GM21360 (cell line): ENCODE measurements around the gene UNC79.
"Not testable (repeated sequence)": the region's sequence is repeated elsewhere in the genome, so short reads cannot be mapped to it uniquely, and the experiment has no call there.

ENCODE experiments used
- ATAC-seq: cut with Tn5 transposase; IDR thresholded peaks from one replicate; pipeline ENCODE4 v1.9.1; 2021; ENCODE audit warnings: mild to moderate bottlenecking, moderate library complexity; ENCODE audit not compliant: unreplicated experiment

UNC79 gene

DNA sequence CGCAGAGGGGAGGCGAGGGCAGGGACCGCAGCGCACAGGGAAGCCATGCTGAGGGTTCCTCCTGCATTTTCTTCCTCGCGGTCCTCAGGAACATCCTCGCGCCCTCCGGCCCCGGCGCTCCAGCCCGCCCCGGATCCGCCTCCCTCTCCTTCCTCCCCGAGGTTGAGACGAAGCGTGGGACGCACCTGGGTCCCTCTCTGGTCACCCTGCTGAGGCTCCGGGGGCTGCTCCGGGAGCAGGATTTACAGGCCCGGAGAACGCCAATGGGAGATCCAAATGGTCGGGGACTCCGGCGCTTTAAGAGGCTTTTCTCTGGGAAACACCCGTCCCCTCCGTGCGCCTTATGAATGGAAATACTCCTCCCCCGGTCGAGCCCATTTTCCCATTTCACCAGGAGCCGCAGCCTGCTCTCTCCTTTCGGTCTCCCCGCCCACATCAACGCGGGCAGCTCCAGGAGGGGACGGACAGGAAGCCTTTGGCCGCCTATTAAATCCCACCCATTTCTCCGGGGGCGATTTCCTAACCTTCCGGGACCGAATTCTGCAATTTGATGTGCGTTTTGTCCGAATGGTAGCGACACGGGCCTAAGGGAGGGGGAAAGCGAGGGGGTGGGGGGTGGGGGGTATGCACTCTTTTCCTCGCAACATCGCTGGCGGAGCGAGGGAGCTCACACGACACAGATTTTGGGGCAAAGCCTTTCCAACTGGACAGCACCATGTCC is at the start of gene UNC79:
Gene UNC79 (plus strand): TSS at position 625 of the 721 bp plus-strand sequence. CDS start 91 bp downstream, at position 716.
- no peak for ATAC-seq

DNA sequence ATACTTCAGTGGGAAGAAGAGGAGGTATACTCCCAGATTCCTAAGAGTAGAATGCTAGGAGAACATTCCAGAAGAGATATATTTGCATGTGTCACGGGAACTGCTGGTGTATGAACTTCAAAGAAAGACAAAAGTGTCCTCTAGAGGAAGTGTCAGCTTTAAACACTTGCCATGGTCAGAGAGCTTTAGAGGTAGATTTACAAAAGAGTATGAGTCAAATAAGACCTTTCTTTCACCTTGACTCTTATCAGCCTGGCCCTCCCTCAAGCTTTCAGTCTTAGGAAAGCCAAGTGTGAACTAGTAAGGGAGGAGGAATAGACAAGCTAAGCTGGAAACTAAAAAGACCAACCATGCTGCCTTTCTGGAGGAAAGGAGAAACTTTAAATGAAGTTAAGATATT is 49.1 kb upstream of the UNC79 start:
- ATAC-seq: no peak

DNA sequence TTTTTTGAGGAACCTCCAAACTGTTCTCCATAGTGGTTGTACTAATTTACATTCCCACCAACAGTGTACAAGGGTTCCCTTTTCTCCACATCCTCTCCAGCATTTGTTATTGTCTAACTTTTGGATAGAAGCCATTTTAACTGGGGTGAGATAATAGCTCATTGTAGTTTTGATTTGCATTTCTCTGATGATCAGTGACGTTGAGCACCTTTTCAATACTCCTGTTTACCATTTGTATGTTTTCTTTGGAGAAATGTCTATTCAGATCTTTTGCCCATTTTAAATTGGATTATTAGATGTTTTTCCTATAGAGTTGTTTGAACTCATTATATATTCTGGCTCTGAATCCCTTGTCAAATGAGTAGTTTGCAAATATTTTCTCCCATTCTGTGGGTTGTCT is 46.5 kb upstream of the UNC79 start:
- ATAC-seq: not testable (repeated sequence)

DNA sequence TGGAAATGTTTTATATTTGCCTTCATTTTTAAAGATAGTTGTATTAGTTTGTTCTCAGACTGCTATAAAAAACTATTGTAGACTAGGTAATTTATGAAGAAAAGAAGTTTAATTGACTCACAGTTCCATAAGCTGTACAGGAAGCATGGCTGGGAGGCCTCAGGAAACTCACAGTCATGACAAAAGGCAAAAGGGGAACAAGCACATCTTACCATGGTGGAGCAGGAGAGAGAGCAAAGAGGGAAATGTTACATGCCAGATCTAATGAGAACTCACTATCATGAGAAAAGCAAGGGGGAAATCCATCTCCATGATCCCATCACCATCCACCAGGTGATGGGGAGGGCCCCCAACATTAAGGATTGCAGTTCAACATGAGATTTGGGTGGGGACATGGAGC is 35.5 kb upstream of the UNC79 start:
- no peak for ATAC-seq

DNA sequence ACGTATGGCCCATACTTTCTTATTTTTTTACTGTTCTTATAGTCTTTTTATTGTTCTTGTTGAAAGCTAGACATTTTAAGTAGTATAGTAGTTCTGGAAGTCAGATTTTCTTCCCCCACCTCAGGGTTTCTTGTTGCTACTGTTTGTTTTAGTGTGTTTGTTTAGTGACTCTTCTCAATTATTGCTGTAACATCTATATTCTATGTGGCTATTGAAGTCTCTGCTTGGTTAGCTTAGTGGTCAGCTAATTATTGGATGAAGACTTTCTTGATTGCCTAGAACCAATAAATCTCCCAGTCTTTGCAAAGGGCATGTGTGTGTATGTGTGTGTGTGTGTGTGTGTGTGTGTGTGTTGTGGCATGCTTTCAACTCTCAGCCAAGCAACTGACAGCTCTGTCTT is 34.3 kb upstream of the UNC79 start:
- no peak for ATAC-seq

DNA sequence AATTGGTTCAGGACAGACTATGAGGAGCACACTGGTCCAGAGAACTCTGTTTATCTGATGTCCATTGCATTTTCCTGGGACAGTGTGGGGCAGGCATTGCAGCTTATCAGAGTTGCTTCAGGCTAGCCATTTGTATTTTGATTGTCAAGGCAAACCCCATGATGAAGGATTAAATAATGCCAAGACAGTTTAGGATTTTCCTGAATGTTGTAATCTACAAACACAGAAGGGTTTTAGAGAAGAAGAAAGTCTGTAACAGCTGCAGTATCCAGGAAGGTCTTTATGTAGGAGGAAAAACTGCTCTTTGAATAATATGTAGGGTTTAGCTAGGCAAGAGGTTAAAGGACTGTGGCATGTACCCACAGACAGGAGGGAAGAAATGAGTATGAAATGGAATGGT is 32.2 kb upstream of the UNC79 start:
- ATAC-seq: no peak

DNA sequence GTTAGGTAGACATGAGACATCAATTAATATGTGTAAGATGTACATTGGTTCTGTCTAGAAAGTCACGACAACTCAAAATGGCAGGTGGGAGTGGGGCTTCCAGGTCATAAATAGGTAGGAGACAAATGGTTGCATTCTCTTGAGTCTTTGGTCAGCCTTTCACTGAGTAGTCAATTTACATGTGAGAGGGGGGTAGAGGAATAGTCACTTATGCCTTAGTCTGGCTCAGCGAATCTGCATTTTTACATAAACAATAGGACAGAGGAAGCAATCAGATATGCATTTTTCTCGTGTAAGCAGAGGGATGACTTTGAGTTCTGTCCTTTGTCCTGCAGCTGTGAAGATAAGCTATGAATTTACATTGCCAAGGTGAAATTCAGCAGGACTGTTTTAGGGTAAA is 27.8 kb upstream of the UNC79 start:
- no peak for ATAC-seq

DNA sequence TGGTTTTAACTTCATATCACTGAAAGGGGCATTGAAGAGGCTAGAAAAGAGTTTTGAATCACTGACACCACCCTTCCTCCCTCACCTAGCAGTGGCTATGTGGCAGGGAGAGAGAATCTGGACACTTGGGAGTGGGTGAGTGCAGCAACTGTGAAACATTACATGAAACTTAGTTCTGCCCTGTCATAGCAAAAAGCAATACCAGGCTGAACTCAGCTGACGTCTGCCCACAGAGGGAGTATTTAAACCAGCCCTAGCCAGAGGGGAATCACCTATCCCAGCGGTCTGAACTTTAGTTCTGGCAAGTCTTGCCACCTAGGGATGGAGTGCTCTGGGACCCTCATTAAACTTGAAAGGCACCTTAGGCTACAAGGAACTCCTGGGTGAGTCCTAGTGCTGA is 20.7 kb upstream of the UNC79 start:
- no peak for ATAC-seq

DNA sequence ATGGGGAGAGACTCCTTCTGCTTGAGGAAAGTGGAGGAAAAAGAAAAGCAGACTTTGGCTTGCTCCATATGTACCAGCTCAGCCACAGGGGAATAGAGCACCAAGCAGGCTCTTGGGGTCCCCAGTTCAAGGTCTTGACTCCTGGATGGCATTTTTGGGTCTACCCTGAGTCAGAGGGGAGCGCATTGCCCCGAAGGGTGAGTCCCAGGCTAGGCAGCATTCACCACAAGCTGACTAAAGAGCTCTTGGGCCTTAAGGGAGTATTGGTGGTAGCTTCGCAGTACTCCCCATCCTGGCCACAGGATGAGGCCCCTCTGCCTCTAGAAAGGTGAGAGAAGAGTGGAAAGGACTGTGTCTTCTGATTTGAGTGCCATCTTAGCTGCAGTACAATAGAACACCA is 19.8 kb upstream of the UNC79 start:
- no peak for ATAC-seq

DNA sequence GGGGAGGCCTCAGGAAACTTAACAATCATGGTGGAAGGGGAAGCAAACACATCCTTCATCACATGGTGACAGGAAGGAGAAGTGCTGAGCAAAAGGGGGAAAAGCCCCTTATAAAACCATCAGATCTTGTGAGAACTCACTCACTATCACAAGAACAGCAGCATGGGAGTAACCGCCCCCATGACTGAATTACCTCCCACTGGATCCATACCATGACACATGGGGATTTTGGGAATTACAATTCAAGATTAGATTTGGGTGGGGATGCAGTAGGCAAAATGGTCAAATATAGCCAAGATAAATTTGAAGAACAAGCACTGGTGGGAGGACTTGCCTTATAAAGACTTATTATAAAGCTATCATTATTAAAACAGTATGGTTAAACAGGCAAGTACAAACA is 5.6 kb upstream of the UNC79 start:
- ATAC-seq: not testable (repeated sequence)

DNA sequence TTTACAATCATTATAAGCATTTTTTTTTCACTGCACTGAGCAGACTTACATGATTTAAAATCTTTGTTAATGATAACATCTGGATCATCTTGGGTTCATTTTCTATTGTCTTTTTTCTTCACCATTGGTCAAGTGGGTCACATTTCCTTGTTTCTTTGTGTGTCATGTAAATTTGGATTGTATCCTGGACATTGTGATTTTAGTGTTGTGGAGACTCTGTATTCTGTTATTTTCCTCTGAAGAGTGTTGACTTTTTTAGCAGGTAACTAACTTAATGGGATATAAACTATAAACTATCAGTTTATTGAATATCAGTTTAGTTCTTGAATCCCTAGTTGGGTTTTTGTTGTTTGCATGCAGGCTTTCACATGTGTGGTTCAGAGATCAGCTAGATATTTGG is 4.0 kb upstream of the UNC79 start:
- no peak for ATAC-seq

DNA sequence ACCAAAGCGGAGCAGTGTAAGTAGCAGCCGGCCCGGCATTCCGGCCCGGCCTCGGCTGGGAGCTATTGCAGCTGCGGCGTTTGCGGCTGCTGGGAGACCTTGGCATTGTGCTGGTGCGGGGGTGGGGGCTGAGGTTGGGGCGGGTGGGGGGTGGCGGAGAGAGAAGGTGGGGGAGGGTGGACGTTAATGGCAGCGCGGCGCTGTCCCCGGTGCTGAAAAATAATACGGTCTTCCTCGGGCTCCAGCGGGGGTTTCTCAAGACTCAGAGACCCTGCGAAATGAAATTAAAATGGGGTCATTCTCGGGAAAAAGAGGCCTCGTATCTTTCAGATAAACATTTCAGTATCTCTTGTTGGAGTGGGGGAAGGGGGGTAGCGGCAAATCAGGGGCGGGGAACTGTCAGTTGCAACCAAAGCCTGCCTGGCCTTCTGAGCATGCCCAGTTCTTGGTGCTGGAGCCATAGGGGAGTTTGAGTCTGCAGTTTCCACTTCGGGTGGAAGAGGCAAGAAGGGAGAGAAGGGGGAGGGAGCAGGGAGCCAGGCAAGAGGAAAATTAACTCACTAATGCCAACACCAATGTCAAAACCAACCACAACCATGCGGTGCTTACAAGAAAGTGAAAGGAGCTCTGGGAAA is 414 bp downstream of the UNC79 start:
- no peak for ATAC-seq

DNA sequence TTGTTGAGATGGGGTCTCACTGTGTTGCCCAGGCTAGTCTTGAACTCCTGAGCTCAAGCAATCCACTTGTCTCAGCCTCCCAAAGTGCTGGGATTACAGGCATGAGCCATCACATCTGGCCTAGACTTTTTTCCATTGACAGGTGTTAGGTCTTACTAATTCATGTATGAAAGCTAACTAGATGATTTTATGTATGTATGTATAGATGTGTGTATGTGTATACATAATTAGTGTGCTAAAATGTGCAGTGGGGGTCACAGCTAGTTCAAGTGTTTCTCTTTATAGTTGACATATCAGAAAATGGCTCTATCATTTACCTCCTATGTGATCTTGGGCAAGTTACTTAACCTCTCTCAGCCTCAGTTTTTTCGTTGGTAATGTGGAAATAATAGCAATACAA is 23.5 kb downstream of the UNC79 start:
- ATAC-seq: no peak

DNA sequence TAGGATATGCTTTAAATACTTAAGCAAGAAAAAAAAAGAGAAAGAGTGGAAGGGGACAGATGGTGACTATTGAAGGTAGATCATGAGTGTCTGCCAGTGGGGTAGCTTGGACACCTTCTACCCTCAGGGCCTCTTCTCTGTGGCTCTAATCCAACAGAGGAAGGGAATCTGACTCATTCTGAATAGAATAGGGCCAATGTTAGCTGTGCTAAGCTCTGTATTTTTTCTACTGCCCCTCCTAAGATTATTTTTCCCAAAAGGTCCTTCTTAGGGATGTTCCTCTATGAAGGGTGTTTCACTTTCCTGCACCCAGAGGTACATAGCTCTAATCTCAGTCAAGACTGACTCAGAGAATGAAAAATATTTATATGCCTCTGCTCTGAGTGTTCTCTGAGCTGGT is 25.6 kb downstream of the UNC79 start:
- no peak for ATAC-seq

DNA sequence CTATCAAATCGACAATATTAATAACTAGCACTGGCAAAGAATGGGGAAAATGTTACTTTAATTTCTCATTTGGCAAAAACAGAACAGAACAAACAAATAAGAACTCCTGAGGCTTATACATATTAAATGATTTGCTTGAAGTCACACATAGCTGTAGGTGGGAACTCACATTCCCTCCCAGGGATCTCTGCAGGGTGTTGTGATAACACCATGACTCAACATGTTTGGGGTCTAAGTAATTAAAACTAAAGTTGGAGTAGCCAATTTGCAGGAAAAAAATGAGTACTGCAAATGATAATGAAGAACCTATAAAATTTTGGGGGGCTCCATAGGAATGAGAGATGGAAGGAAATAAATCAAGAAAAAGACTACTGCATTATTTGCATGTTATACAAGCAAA is 27.5 kb downstream of the UNC79 start:
- no peak for ATAC-seq

DNA sequence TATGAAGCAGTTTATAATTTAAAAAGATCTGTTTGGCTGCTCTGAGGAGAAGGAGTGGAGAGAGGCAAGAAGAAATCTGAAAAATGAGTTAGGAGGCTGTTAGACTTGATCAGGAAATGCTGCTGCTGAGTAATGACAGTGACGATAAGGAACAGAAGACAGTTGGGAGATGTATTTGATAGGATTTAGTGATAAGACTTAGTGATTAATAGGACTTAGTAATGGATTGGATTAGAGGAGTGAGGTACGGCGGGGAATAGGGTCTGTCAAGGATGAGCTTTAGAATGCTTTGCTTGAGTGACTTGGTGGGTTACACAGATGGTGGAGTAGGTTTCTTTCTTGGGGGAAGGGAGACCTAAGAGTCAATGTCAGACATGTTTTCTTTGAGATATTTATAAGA is 31.7 kb downstream of the UNC79 start:
- ATAC-seq: no peak

DNA sequence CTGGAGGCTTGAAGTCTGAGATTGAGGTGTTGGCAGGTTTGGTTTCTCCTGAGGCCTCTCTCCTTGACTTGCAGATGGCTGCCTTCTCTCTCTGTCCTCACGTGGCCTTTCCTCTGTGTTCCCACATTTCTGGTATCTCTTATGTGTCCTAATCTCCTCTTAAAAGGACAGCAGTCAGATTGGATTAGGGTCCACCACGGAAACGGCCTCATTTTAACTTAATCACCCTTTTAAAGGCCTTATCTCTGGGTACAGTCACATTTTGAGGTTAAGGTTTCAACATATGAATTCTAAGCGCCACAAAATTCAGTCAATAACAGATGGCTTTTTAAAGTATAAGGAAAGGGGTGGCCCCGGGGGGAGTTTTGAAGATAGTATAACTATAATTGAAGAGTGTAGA is 33.5 kb downstream of the UNC79 start:
- no peak for ATAC-seq

DNA sequence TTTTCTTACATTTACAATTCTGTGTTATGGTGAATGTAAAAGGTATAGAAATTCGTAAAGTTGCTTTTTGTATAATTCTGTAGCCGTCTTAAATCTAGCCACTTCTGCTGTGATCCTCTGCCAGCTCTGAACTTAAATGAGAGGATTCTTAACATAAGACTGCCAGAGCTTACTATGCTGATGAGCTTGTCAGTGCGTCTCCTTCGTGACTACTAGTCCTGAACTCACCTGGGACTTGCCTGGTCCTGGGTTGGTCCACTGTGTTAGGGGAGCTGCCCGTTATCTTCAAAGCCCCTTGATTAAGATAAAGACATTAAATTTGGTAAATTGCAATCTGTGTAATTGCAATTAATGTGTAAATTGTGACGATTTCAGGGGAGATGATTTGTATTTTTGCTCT is 44.7 kb downstream of the UNC79 start:
- ATAC-seq: no peak

DNA sequence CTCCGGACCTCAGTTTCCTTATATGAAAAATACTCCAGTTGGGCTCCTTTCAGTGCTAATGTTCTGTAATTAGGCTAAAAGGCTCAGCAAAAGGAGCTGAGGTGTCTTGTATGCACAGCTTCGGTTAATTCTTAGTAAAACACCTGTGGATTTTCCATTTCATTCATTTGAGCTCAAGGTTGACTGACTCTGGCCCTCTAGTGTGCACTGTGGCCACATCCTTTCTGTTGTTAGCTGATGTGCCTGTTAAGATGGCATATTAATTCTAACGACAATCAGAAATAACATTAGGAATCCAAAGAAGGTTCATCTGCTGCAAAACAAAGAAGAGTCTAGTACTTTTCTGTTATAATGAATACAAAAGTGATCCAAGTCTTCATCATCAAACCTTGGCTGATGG is 45.6 kb downstream of the UNC79 start:
- ATAC-seq: no peak

DNA sequence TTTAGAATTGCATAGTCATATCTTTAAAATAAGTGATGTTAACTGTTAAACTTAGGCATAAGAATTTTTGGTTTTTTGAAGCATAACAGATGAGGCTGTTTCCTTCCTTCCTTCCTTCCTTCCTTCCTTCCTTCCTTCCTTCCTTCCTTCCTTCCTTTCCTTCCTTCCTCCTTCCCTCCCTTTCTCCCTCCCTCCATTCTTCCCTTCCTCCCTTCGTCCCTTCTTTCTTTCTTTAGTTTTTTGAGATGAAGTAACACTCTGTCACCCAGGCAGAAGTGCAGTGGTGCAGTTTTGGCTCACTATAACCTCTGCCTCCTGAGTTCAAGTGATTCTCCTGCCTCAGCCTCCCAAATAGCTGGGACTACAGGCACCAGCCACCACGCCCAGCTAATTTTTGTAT is 48.3 kb downstream of the UNC79 start:
- not testable (repeated sequence) for ATAC-seq

DNA sequence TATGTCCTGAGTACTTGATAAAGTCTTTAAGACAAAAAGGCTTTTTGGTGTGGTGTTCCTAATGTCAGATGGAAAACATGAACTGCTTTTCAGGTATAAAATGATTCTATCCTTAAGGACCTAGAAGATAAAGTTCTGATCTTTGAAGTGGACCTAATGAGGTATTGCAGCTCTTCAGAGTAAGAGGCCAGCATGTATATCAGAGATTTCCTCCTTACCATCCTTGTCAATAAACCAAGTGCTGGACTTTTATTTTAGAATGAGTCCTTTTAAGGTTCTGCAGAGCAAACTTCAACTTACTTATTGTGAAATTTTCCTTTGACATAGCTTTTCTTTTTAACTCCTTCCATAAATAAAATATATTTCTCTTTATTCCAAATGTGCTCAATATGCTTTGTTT is 50.1 kb downstream of the UNC79 start:
- no peak for ATAC-seq

DNA sequence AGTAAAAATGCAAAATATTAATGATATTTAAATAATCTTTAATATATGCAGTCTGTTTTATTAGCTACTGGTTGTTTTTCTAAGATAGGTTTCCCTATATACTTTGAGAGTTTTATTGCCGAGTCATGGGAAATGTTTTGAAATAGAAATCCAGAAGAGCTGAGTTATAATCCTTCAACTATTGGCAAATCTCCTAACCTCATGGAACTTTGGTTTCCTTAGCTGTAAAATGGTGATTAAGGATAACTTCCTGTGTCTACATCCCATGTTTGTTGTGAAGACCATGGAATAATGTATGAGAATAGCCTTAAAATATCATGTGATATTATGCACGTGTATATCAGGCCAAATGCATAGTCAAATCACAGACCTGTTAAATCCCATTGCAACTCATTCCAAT is 51.0 kb downstream of the UNC79 start:
- no peak for ATAC-seq

DNA sequence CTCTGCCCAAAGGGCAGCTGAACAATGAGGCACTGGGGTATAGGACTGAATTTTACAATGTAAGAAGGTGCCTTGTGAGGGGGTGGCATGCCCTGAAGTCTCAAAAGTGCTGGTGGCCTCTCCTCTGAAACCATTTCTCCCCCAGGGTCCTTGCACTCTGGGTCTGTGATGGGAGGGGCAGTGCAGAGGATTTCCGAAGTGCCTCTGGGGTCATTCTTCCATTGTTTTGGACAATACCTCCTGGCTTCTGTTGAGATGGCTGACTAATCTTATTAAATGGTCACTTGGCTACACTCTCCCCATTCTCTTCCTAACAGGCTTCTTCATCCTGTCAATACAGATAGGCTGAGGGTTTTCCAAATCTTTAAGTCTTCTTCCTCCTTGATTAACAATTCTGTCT is 59.3 kb downstream of the UNC79 start:
- ATAC-seq: no peak
